SK-N-SH treated with all-trans-retinoic acid at 6 μM for 48 hours (cell line): ENCODE measurements around the gene LILRB1.
"Not testable (repeated sequence)": the region's sequence is repeated elsewhere in the genome, so short reads cannot be mapped to it uniquely, and the experiment has no call there.

Experiments
- ATAC-seq: fragments of 200-7000 bp; cut with Tn5 transposase; 3 replicates; pipeline ENCODE4 v1.9.1; 2020; ENCODE audit warnings: mild to moderate bottlenecking, moderate library complexity
- ARNTL ChIP-seq: fragments of 450-650 bp; formaldehyde crosslinking; IDR thresholded peaks from 2 replicates; pipeline ENCODE4 v1.5.0; 2020; ENCODE audit warnings: low read depth, mild to moderate bottlenecking, moderate library complexity, borderline replicate concordance
- BACH2 ChIP-seq: fragments of 250-450 bp; sonication (Bioruptor Pico); IDR thresholded peaks from 2 replicates; pipeline ENCODE4 v1.9.0; 2021; ENCODE audit warnings: mild to moderate bottlenecking, borderline replicate concordance
- CSDC2 ChIP-seq: fragments of 250-450 bp; sonication (Bioruptor Pico); IDR thresholded peaks from 2 replicates; pipeline ENCODE4 v1.5.0; 2020; ENCODE audit warnings: mild to moderate bottlenecking, moderate library complexity
- ESRRG ChIP-seq: fragments of 250-450 bp; sonication (Bioruptor Pico); IDR thresholded peaks from 2 replicates; pipeline ENCODE4 v1.6.1; 2021; ENCODE audit warnings: mild to moderate bottlenecking
- GLIS3 ChIP-seq: fragments of 250-450 bp; sonication (Bioruptor Pico); IDR thresholded peaks from 2 replicates; pipeline ENCODE4 v1.5.0; 2020; ENCODE audit warnings: mild to moderate bottlenecking, moderate library complexity
- ISL1 ChIP-seq: fragments of 250-450 bp; sonication (Bioruptor Pico); IDR thresholded peaks from 2 replicates; pipeline ENCODE4 v2.1.2; 2022; ENCODE audit warnings: mild to moderate bottlenecking, moderate library complexity
- OSR1 ChIP-seq: fragments of 250-450 bp; sonication (Bioruptor Pico); IDR thresholded peaks from 2 replicates; pipeline ENCODE4 v1.8.0; 2022; ENCODE audit warnings: moderate library complexity, mild to moderate bottlenecking, inconsistent platforms
- PATZ1 ChIP-seq: fragments of 250-450 bp; sonication (Bioruptor Pico); IDR thresholded peaks from 2 replicates; pipeline ENCODE4 v1.8.0; 2020; ENCODE audit warnings: mild to moderate bottlenecking, moderate library complexity, borderline replicate concordance
- POU6F1 ChIP-seq: fragments of 250-450 bp; sonication (Bioruptor Pico); IDR thresholded peaks from 2 replicates; pipeline ENCODE4 v1.8.0; 2021; ENCODE audit warnings: low read depth, mild to moderate bottlenecking, moderate library complexity, borderline replicate concordance
- PPARA ChIP-seq: fragments of 250-450 bp; sonication (Bioruptor Pico); IDR thresholded peaks from 2 replicates; pipeline ENCODE4 v1.5.0; 2020; ENCODE audit warnings: mild to moderate bottlenecking, borderline replicate concordance
- RARB ChIP-seq: fragments of 250-450 bp; sonication (Bioruptor Pico); IDR thresholded peaks from 2 replicates; pipeline ENCODE4 v1.8.0; 2021; ENCODE audit warnings: mild to moderate bottlenecking, moderate library complexity
- SNAI2 ChIP-seq: fragments of 250-450 bp; sonication (Bioruptor Pico); IDR thresholded peaks from 2 replicates; pipeline ENCODE4 v1.5.0; 2020; ENCODE audit warnings: mild to moderate bottlenecking, moderate library complexity
- TCF4 ChIP-seq: fragments of 250-450 bp; sonication (Bioruptor Pico); IDR thresholded peaks from 2 replicates; pipeline ENCODE4 v1.8.0; 2021; ENCODE audit warnings: mild to moderate bottlenecking, moderate library complexity, borderline replicate concordance
- TOX ChIP-seq: fragments of 250-450 bp; sonication (Bioruptor Pico); IDR thresholded peaks from 2 replicates; pipeline ENCODE4 v1.8.0; 2021; ENCODE audit warnings: mild to moderate bottlenecking, moderate library complexity, borderline replicate concordance
- ZC3H10 ChIP-seq: fragments of 250-450 bp; sonication (Bioruptor Pico); IDR thresholded peaks from 2 replicates; pipeline ENCODE4 v1.5.1; 2021; ENCODE audit warnings: mild to moderate bottlenecking, moderate library complexity
- ZFP3 ChIP-seq: fragments of 250-450 bp; sonication (Bioruptor Pico); IDR thresholded peaks from 2 replicates; pipeline ENCODE4 v1.5.0; 2020; ENCODE audit warnings: mild to moderate bottlenecking, moderate library complexity
- ZFP30 ChIP-seq: fragments of 450-650 bp; formaldehyde crosslinking; IDR thresholded peaks from 2 replicates; pipeline ENCODE4 v1.5.0; 2022; ENCODE audit warnings: mild to moderate bottlenecking, moderate library complexity
- ZNF565 ChIP-seq: fragments of 450-650 bp; formaldehyde crosslinking; conservative IDR thresholded peaks from 2 replicates; pipeline ENCODE4 v1.5.0; 2020; ENCODE audit warnings: low read depth, mild to moderate bottlenecking, moderate library complexity
- ZNF70 ChIP-seq: fragments of 450-650 bp; formaldehyde crosslinking; IDR thresholded peaks from 2 replicates; pipeline ENCODE4 v1.5.0; 2020; ENCODE audit warnings: mild to moderate bottlenecking, moderate library complexity
- ZNF8 ChIP-seq: fragments of 450-650 bp; formaldehyde crosslinking; IDR thresholded peaks from 2 replicates; pipeline ENCODE4 v1.5.0; 2020; ENCODE audit warnings: mild to moderate bottlenecking, moderate library complexity
- TF ChIP-seq, protein P1 (sequence below): fragments of 250-450 bp; sonication (Bioruptor Pico); IDR thresholded peaks from 2 replicates; pipeline ENCODE4 v1.5.1; 2020; ENCODE audit warnings: low read depth, mild to moderate bottlenecking, moderate library complexity
- TF ChIP-seq, protein P2 (sequence below): fragments of 250-450 bp; sonication (Bioruptor Pico); IDR thresholded peaks from 2 replicates; pipeline ENCODE4 v1.5.1; 2021; ENCODE audit warnings: mild to moderate bottlenecking, moderate library complexity
- TF ChIP-seq, protein P3 (sequence below): fragments of 250-450 bp; sonication (Bioruptor Pico); IDR thresholded peaks from 2 replicates; pipeline ENCODE4 v1.5.0; 2020; ENCODE audit warnings: mild to moderate bottlenecking, moderate library complexity

Gene LILRB1

GRCh38 chr19:54594737-54595136 lies 35.5 kb upstream of the LILRB1 start:
- no peak for ATAC-seq
- TF ChIP-seq SNAI2 (CRISPR knock-in tag) = no peak
- TF ChIP-seq, protein P1, sequence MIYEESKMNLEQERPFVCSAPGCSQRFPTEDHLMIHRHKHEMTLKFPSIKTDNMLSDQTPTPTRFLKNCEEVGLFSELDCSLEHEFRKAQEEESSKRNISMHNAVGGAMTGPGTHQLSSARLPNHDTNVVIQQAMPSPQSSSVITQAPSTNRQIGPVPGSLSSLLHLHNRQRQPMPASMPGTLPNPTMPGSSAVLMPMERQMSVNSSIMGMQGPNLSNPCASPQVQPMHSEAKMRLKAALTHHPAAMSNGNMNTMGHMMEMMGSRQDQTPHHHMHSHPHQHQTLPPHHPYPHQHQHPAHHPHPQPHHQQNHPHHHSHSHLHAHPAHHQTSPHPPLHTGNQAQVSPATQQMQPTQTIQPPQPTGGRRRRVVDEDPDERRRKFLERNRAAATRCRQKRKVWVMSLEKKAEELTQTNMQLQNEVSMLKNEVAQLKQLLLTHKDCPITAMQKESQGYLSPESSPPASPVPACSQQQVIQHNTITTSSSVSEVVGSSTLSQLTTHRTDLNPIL (CRISPR knock-in tag) = no peak
- no peak for TF ChIP-seq ISL1 (CRISPR knock-in tag)
- TF ChIP-seq RARB = no peak
- TF ChIP-seq, protein P2, sequence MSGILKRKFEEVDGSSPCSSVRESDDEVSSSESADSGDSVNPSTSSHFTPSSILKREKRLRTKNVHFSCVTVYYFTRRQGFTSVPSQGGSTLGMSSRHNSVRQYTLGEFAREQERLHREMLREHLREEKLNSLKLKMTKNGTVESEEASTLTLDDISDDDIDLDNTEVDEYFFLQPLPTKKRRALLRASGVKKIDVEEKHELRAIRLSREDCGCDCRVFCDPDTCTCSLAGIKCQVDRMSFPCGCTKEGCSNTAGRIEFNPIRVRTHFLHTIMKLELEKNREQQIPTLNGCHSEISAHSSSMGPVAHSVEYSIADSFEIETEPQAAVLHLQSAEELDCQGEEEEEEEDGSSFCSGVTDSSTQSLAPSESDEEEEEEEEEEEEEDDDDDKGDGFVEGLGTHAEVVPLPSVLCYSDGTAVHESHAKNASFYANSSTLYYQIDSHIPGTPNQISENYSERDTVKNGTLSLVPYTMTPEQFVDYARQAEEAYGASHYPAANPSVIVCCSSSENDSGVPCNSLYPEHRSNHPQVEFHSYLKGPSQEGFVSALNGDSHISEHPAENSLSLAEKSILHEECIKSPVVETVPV (CRISPR knock-in tag) = no peak
- no peak for TF ChIP-seq ARNTL (CRISPR knock-in tag)
- TF ChIP-seq CSDC2 = no peak
- TF ChIP-seq ESRRG (CRISPR knock-in tag) = no peak
- TF ChIP-seq OSR1 (CRISPR knock-in tag) = no peak
- TF ChIP-seq ZFP30 (CRISPR knock-in tag) = no peak
- TF ChIP-seq ZNF8 = no peak
- no peak for TF ChIP-seq ZC3H10
- no peak for TF ChIP-seq ZFP3 (CRISPR knock-in tag)
- no peak for TF ChIP-seq BACH2 (CRISPR knock-in tag)
- TF ChIP-seq TOX (CRISPR knock-in tag) = no peak
- no peak for TF ChIP-seq POU6F1 (CRISPR knock-in tag)
- TF ChIP-seq PATZ1 = no peak
- TF ChIP-seq ZNF565 (CRISPR knock-in tag) = no peak
- no peak for TF ChIP-seq GLIS3 (CRISPR knock-in tag)
- no peak for TF ChIP-seq ZNF70 (CRISPR knock-in tag)

DNA sequence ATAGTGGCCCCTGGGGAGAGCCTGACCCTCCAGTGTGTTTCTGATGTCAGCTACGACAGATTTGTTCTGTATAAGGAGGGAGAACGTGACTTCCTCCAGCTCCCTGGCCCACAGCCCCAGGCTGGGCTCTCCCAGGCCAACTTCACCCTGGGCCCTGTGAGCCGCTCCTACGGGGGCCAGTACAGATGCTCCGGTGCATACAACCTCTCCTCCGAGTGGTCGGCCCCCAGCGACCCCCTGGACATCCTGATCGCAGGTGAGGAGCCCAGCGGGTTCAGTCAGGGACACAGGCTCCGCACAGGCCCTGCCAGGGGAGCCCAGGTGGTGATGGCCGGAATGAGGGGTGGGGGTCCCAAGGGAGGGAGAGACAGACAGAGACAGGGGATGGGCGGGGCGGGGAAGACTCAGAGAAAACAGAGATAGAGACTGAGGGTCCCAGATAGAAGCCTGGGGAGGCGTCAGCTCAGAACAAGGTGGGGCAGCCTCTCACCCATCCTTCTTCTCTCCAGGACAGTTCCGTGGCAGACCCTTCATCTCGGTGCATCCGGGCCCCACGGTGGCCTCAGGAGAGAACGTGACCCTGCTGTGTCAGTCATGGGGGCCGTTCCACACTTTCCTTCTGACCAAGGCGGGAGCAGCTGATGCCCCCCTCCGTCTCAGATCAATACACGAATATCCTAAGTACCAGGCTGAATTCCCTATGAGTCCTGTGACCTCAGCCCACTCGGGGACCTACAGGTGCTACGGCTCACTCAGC lies 34.4 kb upstream of the LILRB1 start:
- not testable (repeated sequence) for ATAC-seq

DNA sequence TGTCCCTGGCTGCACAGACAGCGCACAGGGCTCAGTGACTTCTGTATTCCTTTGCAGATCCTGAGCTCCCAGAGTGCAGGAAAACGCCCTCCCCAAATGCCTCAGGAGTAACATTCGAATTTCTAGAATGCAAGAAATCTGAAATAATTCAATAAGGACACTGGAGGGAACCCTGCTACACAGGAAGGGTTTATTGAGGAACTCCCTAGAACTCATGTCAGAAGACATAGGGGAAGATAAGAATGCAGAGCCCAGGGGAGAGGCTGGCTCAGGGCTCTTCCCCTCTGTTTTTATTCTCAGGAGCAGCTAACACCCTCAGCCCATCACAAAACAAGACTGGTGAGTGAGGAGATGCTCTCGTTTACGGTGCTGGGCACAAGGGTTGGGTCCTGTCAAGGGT lies 30.1 kb upstream of the LILRB1 start:
- no peak for ATAC-seq
- TF ChIP-seq POU6F1 (CRISPR knock-in tag) = no peak
- TF ChIP-seq PATZ1 = no peak
- no peak for TF ChIP-seq PPARA (CRISPR knock-in tag)
- no peak for TF ChIP-seq ZFP3 (CRISPR knock-in tag)
- TF ChIP-seq TCF4 = no peak
- TF ChIP-seq, protein P3, sequence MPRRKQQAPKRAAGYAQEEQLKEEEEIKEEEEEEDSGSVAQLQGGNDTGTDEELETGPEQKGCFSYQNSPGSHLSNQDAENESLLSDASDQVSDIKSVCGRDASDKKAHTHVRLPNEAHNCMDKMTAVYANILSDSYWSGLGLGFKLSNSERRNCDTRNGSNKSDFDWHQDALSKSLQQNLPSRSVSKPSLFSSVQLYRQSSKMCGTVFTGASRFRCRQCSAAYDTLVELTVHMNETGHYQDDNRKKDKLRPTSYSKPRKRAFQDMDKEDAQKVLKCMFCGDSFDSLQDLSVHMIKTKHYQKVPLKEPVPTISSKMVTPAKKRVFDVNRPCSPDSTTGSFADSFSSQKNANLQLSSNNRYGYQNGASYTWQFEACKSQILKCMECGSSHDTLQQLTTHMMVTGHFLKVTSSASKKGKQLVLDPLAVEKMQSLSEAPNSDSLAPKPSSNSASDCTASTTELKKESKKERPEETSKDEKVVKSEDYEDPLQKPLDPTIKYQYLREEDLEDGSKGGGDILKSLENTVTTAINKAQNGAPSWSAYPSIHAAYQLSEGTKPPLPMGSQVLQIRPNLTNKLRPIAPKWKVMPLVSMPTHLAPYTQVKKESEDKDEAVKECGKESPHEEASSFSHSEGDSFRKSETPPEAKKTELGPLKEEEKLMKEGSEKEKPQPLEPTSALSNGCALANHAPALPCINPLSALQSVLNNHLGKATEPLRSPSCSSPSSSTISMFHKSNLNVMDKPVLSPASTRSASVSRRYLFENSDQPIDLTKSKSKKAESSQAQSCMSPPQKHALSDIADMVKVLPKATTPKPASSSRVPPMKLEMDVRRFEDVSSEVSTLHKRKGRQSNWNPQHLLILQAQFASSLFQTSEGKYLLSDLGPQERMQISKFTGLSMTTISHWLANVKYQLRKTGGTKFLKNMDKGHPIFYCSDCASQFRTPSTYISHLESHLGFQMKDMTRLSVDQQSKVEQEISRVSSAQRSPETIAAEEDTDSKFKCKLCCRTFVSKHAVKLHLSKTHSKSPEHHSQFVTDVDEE (CRISPR knock-in tag) = no peak
- no peak for TF ChIP-seq ZNF70 (CRISPR knock-in tag)
- TF ChIP-seq ZNF565 (CRISPR knock-in tag) = no peak
- TF ChIP-seq ISL1 (CRISPR knock-in tag) = no peak
- TF ChIP-seq GLIS3 (CRISPR knock-in tag) = no peak
- no peak for TF ChIP-seq CSDC2
- TF ChIP-seq ZFP30 (CRISPR knock-in tag) = no peak
- TF ChIP-seq TOX (CRISPR knock-in tag) = no peak
- no peak for TF ChIP-seq OSR1 (CRISPR knock-in tag)
- no peak for TF ChIP-seq BACH2 (CRISPR knock-in tag)
- no peak for TF ChIP-seq ESRRG (CRISPR knock-in tag)
- TF ChIP-seq ZC3H10 = no peak
- TF ChIP-seq SNAI2 (CRISPR knock-in tag) = no peak
- no peak for TF ChIP-seq RARB
- no peak for TF ChIP-seq ZNF8
